ENCODE results near the gene SFMBT2.
A peak's percentile ranks its signal among the peaks of the same experiment; 100 is the strongest.

Gene SFMBT2

DNA sequence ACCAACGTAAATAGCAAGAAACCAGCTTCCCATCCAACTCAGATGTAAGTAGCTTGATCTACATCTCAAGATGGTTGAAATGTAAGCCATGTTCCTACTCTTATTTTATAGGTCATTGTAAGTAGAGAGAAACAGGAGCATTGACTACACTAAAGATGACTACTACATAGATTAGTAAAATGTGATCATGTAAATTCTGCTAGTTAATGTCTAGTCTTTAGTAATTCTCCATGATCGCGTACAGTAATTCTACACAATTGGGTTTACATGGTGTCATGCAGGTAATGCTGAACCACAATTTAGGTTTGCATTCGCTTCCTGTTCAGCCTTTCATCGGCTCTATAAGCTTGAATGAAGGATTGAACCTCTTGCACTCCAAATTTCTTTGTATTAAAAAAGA is 14.9 kb upstream of the SFMBT2 start:
- DNase-seq (ENCODE audit: low spot score), result no peak

DNA sequence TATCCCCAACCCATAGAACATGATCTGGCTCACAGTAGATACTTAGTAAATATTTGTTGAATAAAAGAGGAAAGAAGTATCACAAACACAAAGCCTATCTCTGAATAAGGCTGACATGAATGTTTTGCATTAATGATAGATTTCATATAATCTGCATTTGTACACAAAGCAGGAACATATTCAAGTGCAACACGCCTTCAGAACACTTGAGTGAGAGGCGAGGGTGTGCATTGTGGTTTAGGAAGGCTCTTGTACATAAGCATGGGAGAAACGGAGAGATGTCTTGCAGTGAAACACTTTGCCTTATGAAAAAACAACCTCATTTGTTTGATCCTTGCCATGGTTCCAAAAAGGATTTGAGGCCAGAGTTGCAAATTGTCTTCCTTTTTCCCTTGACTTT is 14.1 kb upstream of the SFMBT2 start:
- DNase-seq (ENCODE audit: low spot score), result no peak

- no peak for DNase-seq (ENCODE audit: low spot score)
Measured at GRCh38 chr10:7424315-7424714, 13.5 kb upstream of the SFMBT2 start.

DNA sequence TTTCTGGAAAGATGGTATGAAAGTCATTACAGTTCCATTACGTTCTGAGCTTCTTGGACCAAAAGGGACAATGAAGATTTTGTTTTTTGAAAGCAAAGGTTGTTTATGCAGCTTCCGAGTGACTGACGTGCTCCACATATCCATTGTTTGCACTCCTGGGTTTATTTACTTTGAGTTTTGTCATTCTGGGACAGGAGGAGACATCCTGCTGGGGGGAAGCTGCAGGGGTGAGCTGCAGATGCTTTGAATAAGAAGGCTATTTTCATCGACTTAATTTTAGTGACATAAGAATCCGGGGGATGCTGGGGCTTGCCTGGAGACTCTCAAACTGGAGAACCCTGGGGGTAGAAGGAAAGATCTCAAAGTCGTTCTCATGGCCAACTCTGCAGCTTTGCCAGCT is 12.7 kb upstream of the SFMBT2 start:
- peak; percentile 32 for DNase-seq (ENCODE audit: low spot score)

- no peak for DNase-seq (ENCODE audit: low spot score)
Measured at GRCh38 chr10:7421526-7421925, 10.7 kb upstream of the SFMBT2 start.

DNA sequence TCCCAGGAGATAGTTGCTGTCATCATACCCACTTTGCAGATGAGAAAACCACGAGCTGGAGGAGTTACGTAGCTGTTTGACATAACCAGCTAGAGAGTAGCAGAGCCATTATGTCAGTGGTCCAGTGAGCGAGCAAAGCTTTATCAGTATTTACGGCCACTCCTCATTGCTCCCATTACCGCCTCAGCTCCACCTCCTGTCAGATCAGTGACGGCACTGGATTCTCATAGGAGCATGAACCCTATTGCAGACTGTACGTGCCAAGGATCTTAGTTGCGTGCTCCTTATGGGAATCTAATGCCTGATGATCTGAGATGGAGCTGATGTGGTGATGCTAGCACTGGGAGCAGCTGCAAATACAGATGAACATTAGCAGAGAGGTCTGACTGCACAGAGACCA is 9.2 kb upstream of the SFMBT2 start:
- DNase-seq (ENCODE audit: low spot score), result no peak

GRCh38 chr10:7417807-7418206 is 7.0 kb upstream of the SFMBT2 start:
- no peak for DNase-seq (ENCODE audit: low spot score)

DNA sequence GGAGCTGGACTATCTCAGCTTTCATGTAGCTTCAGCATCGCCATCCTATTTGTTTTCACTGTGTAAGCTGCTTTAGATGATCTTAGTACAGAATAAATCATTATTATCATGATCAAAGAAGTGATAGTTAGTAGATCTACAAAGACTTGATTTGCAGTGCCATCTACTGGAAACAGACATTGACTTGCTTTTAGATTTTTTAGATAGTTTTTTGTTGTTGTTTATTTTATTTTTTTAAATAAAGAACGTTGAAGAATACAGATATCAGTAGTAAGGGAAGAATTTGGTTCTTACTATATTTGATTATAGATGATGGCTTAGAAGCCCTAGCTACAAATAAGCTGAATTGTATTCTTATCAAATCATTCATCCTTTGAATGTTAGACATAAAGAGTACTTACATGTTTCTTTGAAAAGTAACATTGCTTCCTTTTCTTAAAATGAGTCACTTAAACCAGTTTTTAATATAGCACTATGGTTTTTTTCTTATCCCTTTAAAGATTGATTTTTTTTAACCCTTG is 6.3 kb upstream of the SFMBT2 start:
- no peak for DNase-seq (ENCODE audit: low spot score)

GRCh38 chr10:7414766-7415165 is 3.9 kb upstream of the SFMBT2 start:
- DNase-seq (ENCODE audit: low spot score), result no peak

- DNase-seq (ENCODE audit: low spot score), result no peak
Measured at GRCh38 chr10:7412928-7413282, 2.1 kb upstream of the SFMBT2 start.

GRCh38 chr10:7412237-7412927 is 1.5 kb upstream of the SFMBT2 start:
- DNase-seq (ENCODE audit: low spot score), result peak; percentile 23

DNA sequence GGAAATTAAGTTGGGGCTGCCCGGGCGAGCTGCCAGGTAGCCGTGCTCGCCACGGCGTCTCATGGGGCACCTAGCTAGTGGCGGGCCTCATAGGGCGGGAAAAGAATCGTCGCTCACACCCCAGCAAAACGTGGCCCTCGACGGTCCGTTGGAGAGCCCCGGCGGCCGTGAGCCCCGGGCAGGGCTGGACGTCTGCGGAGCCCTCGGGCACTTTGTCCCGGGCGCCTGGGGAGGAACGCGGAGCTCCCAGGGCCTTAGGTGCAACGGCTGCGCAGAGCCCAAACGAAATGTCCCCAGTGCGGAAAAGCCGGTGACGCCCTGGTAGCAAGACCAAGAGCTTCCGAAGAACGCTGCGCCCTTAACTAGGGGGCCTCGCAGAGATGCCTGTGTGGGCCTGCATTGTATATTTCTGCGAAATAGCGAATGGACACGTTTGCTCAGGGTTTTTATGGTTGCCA is 866 bp upstream of the SFMBT2 start:
- no peak for DNase-seq (ENCODE audit: low spot score)

DNA sequence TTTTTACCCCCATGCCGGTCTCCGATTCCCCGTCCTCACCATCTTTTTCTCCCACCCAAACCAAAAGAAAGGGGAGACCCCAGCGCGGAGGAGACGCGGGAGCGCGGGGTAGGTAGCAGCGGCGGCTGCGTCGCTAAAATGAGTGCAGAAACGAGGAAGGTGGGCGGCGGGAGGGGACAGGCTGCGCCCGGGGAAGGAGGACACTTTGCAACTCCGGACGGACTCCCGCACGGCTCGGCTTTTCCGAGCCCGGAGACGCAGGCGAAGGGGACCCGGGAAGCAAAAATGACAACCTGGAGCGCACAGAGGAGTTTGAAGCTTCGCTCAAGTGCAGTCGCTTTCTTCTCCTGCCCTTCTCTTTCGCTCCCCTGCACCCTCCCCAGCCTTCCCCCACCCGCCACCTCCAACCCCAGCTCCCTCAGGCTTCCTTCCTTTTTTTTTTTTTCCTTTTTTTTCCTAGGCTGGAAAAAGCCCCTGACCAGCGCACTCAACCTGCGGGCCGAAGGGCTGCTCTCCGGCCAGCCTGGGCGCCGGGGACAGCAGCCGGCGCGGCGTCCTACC is 453 bp downstream of the SFMBT2 start:
- no peak for DNase-seq (ENCODE audit: low spot score)

GRCh38 chr10:7409732-7410168 is 1.1 kb downstream of the SFMBT2 start:
- DNase-seq (ENCODE audit: low spot score), result no peak

GRCh38 chr10:7409045-7409731 is 1.6 kb downstream of the SFMBT2 start:
- no peak for DNase-seq (ENCODE audit: low spot score)

DNA sequence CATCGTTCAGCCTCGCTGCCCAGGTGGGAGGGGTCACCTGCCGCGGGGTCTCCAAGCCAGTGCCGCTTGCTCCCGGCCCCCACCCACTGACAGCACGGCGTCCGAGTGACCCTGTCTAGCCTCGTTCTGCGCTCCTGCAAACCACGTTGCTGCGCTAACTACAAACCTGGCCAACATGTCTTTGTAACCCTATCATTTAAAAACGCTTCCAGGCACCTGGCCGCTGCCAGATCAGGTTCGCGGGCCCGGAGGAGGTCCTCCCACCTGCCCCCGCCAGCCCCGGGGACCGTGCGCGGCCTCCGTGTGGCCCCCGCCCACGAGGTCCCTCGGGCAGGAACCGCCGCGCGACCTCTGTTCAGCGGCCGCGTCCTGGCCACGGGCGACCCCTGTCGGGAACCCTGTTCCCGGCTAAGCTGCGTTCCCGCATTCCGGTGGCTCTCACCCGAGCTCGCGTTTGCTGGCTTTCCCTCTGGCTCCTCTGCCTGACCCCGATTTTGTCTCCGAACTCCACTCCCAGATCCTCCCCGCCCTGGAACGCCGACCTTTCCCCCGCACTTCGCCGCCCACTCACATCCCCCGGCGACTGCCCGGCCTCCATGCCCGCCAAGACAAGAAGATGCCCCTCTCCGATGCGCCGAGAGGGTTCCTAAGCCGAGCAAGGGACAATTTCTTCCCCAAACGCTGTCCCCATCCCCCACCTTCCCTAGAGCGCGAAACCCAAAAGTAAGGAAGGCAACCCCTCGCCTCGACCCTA is 2.4 kb downstream of the SFMBT2 start:
- peak; percentile 42 for DNase-seq (ENCODE audit: low spot score)

DNA sequence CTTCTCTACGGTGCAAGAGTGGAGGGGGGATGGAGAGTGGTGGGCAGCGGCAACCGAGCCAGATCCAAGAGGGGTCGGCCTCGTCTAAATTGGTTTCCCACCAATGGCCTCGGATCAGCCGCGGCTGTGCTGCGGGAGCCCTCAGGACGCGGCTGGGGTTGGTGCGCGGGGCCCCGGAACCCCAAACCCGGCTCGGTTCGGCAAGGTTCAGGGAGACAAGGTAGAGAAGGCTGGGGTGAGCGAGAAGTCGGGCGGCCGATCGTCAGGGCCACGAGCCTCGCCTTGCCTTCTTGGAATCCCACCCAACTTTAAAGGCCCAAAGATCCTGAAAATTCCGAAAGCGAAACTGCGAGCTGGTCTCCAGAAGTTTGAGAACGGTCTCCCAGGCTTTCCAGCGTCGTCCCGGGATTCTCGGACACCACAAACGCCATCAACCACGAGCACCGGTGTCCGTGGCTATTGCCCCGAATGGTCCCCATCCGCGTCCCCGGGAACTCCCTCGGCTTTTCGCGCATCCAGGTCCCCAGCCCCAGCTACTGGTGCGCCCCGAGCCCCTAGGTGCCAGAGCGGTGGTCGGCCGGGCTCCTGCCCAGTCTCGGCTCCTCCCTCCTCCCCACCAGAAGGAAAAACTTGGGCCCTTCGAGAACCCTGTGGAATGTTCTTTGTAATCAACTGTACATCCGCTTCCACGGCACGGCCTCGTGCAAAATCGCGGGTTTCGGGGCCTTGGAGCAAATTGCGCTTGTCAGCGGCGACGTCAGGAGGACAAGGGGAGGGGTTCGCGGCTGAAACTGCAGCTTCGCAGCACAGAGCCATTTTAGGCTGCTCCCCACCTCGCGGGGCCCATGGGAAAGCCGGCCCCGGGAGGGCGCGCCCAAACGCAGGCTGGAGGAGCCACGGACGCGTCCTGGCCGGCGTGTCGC is 3.2 kb downstream of the SFMBT2 start:
- DNase-seq (ENCODE audit: low spot score), result peak; percentile 25

GRCh38 chr10:7406712-7407333 is 4.0 kb downstream of the SFMBT2 start:
- peak; percentile 29 for DNase-seq (ENCODE audit: low spot score)

DNA sequence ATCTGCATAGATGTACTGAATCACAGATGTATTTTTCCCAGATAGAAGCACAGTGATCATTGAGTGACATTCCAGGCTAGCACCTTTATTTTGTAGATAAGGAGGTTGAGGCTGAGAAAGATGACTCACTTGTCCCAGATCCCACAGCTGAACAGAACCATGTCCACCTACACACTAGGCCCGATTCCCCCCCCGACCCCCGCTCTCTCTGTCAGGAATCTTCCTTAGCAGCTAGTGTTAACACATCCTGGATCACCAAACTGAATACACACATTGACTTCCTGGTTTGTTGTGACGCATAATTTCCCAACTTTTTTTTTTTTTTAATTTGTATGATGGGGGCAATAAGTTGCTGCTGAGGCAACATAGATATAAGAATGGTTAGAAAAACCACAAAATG is 5.2 kb downstream of the SFMBT2 start:
- no peak for DNase-seq (ENCODE audit: low spot score)

DNA sequence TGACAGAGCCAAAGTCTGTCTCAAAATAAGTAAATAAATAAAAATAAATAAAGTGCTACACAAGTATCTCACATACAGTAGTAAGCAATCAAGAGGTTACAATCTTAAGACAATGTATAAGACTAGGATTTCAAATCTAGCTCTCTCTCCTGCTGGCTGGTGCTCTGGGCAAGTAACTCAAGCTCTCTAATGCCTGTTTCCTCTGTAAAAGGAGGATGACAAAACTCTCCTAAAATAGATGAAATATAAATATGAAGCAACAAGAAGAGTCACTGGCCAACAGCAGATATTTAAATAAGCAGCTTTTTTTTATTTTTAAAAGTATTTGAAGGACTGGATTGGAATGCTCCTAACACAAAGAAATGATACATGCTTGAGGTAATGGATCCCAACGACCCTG is 7.2 kb downstream of the SFMBT2 start:
- DNase-seq (ENCODE audit: low spot score), result no peak

- DNase-seq (ENCODE audit: low spot score), result no peak
Measured at GRCh38 chr10:7401782-7402181, 9.1 kb downstream of the SFMBT2 start.
